Activated T-helper 1 cell treated with anti-CD3 and anti-CD28 coated beads, Interleukin-2, amount 50 U/mL, for 16 hours (primary cell): ENCODE results near the gene PRODH2.
"Not testable (repeated sequence)": the region's sequence is repeated elsewhere in the genome, so short reads cannot be mapped to it uniquely, and the experiment has no call there.

Experiments used
- DNase-seq, 2 donors: peaks; one replicate each; pipeline ENCODE4 v3.0.0-alpha.2; 2020; ENCODE audit warnings: low read depth in 1 of 2, low spot score in 1 of 2

PRODH2 gene

DNA sequence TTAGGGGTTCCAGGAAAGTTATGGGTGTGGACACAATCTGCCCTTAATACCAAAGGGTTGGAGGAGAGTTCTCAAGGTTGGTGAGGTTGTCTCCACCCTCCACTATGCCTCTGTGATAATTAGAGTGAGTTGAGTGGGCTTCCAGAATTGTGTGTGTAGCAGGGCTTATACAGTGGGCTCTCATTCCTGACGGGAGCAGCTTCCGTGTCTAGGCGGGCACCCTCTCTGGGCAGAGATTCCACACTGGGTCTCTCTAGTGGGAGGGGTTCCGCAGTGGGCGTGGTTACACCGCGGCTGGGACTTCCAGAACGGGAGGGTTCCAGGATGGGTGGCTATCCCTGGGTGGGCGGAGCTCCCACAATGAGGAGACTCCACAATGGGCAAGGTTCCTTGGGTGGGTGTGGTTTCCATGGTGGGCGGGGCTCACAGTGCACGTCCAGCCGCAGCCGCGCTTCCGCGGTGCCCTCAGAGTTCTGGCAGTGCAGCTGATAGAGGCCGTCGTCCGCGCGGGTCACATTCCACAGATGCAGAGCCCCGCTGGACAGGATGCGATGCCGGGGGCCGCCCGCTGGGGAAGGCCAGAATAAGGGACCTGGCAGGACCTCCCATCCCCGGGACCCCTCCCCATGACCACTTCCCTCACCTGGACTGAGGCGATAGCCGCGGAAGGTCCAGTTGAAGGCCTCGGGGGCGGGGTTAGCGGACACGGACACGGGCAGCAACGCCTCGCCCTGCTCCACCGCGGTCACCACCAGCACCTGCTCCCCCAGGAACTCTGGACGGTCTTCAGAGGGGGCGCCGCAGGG is 31.2 kb upstream of the PRODH2 start:
- no peak for DNase-seq

DNA sequence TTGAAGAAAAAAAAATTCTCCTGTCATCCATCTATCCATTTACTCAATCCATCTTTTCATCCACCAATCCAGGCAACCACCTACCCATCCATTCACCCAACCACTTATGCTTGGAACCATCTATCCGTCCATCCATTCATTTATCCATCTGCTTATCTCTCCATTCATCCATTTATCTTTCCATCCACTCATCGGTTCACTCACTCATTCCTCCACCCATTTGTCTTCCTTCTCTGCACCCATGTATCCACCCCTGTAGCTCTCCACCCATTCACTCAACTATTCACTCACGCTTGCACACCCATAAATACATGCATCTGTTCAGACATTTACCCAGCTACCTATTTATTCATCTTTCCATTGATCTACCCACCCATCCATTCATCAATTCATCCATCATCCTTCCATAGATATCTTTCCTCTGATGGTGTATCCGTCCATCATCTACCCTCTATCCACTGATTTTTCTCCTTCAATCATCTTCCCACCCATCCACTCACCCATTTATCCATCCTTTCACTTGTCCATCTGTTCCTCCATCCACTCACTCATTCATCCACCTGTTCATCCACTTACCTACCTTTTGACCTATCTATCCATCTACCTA is 30.1 kb upstream of the PRODH2 start:
- DNase-seq: no peak

- no peak for DNase-seq
Measured at GRCh38 chr19:35841961-35842595, 29.4 kb upstream of the PRODH2 start.

DNA sequence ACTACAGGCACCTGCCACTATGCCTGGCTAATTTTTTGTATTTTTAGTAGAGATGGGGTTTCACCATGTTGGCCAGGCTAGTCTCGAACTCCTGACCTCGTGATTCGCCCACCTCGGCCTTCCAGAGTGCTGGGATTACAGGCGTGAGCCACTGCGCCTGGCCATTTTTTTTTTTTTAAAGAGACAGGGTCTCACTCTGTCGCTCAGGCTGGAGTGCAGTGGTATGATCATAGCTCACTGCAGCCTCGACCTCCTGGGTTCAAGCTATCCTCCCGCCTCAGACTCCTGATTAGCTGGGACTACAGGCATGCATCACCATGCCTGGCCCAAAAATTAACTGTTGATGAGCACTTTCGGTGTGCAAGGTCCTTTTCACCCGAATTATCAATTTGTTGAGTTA is 23.5 kb upstream of the PRODH2 start:
- not testable (repeated sequence) for DNase-seq

DNA sequence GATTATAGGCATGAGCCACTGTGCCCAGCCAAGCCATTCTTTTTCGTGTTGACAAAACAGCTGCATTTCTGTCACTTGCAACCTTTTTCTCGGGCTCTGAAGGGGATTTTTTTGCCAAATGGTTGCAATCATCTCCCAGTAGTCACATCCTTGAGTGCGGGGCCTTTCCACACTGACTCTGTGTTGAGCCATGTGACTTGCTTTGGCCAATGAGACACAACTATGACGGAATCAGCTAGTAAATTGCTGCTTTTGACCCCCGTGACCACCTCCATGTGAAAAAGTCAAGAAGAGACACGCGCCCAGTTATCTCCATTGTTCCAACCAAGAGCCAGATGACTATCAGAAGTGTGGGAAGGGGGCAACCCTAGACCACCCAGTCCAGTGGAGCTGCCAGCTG is 21.3 kb upstream of the PRODH2 start:
- no peak for DNase-seq

DNA sequence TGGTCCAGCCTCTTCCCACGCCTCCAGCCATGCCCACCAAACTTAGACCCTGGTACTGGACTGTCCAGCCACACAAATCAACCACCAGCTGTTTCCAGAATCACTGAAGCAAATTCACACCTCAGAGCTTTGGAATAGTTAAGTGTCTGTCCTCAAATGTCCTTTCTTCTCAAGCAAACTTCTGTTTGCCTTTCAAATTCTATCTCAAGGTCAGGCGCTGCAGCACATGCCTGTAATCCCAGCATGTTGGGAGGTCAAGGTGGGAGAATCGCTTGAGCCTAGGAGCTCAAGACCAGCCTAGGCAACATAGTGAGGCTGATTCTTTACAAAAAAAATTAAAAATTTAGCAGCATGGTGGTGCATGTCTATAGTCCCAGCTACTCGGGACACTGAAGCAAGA is 19.4 kb upstream of the PRODH2 start:
- DNase-seq: no peak

- no peak for DNase-seq
Measured at GRCh38 chr19:35830986-35831385, 18.3 kb upstream of the PRODH2 start.

DNA sequence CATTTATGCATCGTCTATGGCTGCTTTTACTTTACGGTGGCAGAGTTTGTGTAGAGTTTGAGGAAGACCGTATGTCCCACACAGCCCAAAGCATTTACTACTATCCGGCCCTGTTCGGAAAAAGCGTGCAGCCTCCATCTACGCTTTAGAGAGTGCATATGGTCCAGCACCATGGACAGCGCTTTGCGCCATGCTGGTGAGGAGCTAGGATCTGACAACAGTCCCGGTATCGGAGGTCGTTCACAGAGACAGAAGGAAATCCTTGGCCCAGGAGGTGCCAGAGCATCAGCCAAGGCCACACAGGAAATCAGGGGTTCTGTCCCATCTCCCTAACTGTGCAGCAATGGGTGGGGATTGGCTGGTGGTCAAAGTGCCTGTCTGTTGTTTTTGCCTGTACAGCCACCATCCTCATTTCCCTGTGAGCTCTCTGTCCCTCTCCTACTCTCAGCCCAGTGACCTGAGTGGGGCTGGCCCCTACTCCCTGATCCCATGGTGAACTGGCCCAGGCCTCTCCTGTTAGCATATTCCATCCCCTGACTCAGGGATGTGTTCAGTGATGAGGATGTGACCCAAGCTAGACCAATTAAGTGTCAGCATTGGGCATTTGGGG is 16.2 kb upstream of the PRODH2 start:
- DNase-seq: no peak

DNA sequence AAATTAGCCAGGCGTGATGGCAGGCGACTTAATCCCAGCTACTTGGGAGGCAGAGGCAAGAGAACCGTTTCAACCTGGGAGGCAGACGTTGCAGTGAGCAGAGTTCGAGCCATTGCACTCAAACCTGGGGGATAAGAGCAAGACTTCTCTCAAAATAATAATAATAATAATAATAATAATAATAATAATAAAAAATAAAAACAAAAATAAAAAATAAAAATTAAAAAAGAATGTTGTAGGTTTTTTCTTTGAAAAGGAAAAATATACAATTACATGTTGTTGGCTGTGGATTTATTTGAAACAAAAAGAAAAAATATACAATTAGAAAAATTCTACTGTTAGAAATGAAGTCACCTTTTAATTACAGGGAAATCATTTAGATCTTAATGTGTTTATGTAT is 11.5 kb upstream of the PRODH2 start:
- DNase-seq: no peak

GRCh38 chr19:35822579-35822978 is 9.9 kb upstream of the PRODH2 start:
- DNase-seq: no peak

- DNase-seq: no peak
Measured at GRCh38 chr19:35818445-35818844, 5.8 kb upstream of the PRODH2 start.

DNA sequence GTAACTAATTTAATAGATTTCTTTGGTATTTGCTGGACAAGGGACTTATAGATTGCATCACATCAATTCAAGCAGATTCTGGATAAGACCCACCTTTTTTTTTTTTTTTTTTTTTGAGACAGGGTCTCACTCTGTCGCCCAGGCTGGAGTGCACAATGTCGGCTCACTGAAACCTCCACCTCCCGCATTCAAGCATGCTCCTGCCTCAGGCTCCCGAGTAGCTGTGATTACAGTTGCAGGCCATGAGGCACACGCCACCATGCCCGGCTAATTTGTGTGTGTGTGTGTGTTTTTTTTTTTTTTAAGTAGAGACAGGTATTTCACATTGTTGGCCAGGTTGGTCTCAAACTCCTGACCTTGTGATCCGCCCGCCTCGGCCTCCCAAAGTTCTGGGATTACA is 4.2 kb upstream of the PRODH2 start:
- no peak for DNase-seq

- no peak for DNase-seq
Measured at GRCh38 chr19:35816262-35816661, 3.6 kb upstream of the PRODH2 start.

DNA sequence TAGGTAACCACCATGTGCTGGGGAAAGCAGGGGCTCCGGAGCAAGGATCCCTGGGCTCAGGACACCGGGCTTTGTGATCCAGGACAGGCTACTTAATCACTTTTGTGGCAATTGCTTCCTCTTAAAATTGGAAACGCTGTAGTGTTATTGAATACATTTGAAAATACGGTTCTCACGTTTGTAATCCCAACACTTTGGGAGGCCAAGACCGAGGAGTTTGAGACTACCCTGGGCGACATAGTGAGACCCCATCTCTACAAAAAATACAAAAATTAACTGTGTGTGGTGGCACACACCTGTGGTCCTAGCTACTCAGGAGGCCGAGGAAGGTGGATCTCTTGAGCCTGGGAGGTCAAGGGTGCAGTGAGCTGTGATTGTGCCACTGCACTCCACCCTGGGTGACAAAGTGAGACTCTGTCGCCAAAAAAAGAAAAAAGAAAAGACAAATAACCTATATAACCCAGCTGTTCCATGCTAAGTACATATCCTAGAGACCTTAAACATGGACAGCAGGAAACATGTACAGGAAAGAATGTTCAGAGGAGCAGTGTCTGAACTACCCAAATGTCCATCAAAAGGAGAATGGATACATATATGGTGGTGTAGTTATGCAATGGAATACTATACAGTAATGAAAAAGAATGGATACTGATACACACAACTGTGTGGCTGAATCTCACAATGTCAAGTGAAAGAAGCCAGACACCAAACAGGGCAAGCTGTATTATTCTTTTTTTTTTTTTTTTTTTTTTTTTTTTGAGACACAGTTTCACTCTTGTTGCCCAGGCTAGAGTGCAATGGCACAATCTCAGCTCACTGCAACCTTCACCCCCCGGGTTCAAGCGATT is 622 bp upstream of the PRODH2 start:
- no peak for DNase-seq

DNA sequence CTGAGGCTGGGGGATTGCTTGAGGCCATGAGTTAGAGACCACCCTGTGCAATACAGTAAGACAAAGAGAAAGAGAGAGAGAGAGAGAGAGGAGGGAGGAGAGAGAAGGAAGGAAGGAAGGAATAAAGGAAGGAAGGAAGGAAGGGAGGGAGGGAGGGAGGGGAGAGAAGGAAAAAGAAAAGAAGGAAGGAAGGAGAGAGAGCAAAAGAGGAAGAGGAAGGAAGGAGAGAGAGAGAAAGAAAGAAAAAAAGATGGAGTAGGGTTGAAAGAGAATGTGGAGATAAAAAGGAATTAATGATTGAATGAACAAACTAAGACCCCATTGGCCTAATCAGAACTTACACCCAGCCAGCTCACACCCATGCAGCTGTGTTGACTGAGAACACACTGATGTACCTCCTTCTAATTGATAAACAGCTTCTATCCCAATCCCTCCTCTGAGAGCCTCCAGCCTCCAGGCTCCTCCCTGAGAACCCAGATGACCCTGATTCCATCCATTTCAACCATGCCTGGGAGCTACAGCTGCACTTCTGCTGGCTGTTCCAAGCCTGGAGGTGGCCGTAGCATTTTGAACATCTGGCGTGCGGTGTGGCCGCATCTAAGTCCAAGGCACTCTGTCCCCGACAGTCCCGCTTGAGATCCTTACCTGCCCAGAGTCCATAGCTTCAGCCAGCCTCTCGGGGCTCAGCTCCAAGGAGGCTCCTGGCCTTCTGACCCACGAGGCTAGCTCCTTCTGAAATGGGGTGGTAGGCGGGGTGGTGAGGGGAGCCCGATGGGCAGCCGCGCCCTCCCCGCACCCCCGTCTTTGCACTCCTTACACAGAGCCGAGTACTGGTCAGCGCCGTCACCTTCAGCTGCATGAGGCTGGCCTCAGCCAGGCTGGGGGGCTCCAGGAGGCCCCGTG is 1.1 kb downstream of the PRODH2 start:
- no peak for DNase-seq

GRCh38 chr19:35807633-35808032 is 5.0 kb downstream of the PRODH2 start:
- no peak for DNase-seq

DNA sequence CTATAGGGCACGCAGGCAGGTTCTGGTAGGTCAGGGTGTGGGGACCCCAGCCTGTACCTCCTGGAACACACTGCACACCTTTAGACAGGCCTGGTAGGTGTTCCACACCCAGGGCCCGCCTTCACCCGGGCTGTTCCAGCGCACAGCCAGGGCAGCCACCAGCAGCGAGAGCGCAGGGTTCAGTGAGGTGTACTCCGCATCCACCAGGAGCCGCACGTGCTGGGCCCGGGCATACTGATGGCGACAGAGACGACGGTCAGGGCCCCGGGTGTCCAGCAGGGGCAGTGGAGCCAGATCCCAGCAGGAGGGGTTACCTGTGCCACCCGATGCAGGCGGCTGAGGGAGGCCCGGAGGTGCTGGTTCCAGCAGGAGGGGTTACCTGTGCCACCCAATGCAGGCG is 6.0 kb downstream of the PRODH2 start:
- DNase-seq: no peak

DNA sequence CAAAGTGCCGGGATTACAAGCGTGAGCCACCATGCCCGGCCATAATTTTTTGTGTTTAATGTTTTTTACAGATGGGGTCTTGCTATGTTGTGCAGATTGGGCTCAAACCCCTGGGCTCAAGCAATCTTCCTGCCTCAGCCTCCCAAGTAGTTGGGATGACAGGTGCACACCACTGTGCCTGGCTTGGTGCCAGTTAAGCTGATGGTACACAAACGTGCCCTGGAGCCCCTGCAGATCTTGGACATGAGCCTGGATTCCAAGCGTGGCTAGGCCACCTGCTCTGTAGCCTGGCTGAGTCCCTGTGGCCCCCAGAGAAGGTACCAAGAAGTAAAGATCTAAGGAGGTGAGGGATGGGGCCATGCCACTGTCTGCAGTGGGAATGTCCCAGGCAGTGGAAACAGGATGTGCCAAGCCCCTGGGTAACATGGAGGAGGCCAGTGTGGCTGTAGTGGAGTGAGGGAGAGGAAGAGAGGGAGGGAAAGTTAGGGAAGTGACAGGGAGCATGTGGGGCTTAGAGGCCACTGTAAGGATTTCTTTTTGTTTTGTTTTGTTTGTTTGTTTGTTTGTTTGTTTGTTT is 7.0 kb downstream of the PRODH2 start:
- DNase-seq: no peak

DNA sequence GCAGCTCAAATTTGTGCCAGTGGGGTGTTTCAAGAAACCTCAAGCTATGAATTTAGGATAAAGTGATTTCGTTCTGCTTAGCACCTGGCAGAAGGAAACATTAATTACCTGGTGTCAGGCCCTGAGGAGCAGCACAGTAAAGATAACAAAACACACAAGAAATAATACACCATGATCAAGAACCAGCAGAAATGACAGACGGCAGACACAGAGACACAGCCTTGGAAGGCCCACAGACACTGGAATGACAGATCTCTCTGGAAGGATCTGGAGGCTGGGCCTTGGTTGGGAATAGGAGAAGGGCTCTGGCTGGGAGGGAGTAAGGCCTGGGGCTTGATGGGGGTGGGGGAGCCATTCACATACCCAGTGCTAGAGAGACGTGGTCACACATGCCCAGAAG is 10.8 kb downstream of the PRODH2 start:
- DNase-seq: no peak

- no peak for DNase-seq
Measured at GRCh38 chr19:35797663-35798062, 15.0 kb downstream of the PRODH2 start.
